Tibial nerve (tissue), 3 donors: ENCODE results near the gene C2orf81.
"Not testable (repeated sequence)": the region's sequence is repeated elsewhere in the genome, so short reads cannot be mapped to it uniquely, and the experiment has no call there.

Experiments
- CTCF ChIP-seq, 5 experiments: fragments of 200-600 bp in 3 of 5; fragments of 450-650 bp in 2 of 5; sonication (generic) in 3 of 5; IDR thresholded peaks; one replicate each; pipeline ENCODE4 v1.5.1; 2016 to 2019; ENCODE audit warnings: antibody characterized with exemption in 5 of 5, mild to moderate bottlenecking in 3 of 5, moderate library complexity in 2 of 5
- POLR2A ChIP-seq, 2 donors: fragments of 450-650 bp; IDR thresholded peaks; one replicate each; pipeline ENCODE4 v1.6.1; 2017; ENCODE audit warnings: antibody characterized with exemption in 2 of 2, mild to moderate bottlenecking in 2 of 2, moderate library complexity in 2 of 2

GRCh38 chr2:74420443-74421103 lies 846 bp downstream of the C2orf81 start:
- not testable (repeated sequence) for TF ChIP-seq CTCF, POLR2A (IDR thresholded peaks at IDR 0.05)
